Right cardiac atrium (tissue), 5 donors: ENCODE measurements around the gene POLH. TPM values are rescaled to one million over a fixed set of nuclear protein-coding genes. Genes with fewer than 3 reads are reported as not detected.

ENCODE experiments used
- ATAC-seq, 2 donors: fragments of 200-7000 bp; cut with Tn5 transposase; one replicate each; pipeline versions ENCODE4 v1.8.0 to v1.9.1; 2020; ENCODE audit warnings: moderate library complexity in 2 of 2, mild to moderate bottlenecking in 1 of 2
- DNase-seq, 3 donors: peaks; one replicate each; pipeline ENCODE4 v3.0.0-alpha.2; 2020
- H3K27ac ChIP-seq: one replicate; pipeline ENCODE4 v1.5.1; 2013; ENCODE audit warnings: mild to moderate bottlenecking, low read length, control low read depth, moderate library complexity
- H3K27me3 ChIP-seq: one replicate; pipeline ENCODE4 v1.6.1; 2013; ENCODE audit not compliant: control insufficient read depth, insufficient read depth
- H3K4me1 ChIP-seq: one replicate; pipeline ENCODE4 v1.6.1; 2013; ENCODE audit warnings: low read length; ENCODE audit not compliant: control insufficient read depth, insufficient read depth
- H3K4me3 ChIP-seq: one replicate; pipeline ENCODE4 v1.5.1; 2013; ENCODE audit warnings: low read length, control low read depth
- H3K9me3 ChIP-seq: one replicate; pipeline ENCODE4 v1.6.1; 2013; ENCODE audit warnings: low read length; ENCODE audit not compliant: control insufficient read depth
- WGBS: extraction: QIAGEN DNeasy Blood & Tissue Kit; methylation state at CpG from one replicate; pipeline ENCODE4 v1.1.7; 2013; 5-methylcytosine and 5-hydroxymethylcytosine counted together
- intact Hi-C, 4 donors: fragments of 100-400 bp; cut with DNase I; formaldehyde crosslinking; loops; one replicate each; pipeline versions ENCODE4 v1.11.0 to v1.14.0; 2022 to 2023
- polyA plus RNA-seq: library from polyadenylated mRNA; stranded (reverse); fragments of 200-250 nt; gene quantifications from one replicate; pipeline ENCODE4 v1.2.3, GENCODE V29; 2013
- total RNA-seq, 4 donors: library from RNA; stranded (reverse); fragmentation: NEBNext Ultra II Directional; extraction: Animal tissue kit (Norgen Biotek cat#: 25700); gene quantifications; one replicate each; pipeline ENCODE4 v1.2.1, GENCODE V29; 2021
- donor health status: healthy with polysubstance abuse.
- donor health status: DM: no; HTN: yes; CAD: no.
- donor health status: DM: no; HTN: no; CAD: no.
- donor health status: DM: no; HTN: yes; CAD: no; lungs with severe emphysema.
- donor health status: DM: yes; HTN: yes; CAD: no.

POLH gene
- total and polyA plus RNA-seq, 5 donors, result 3.1 to 9.4 (median 8.3) TPM

- H3K27ac ChIP-seq, result no peak overlapping the region
- intact Hi-C loops, result no loop called here
- H3K4me1 ChIP-seq, result no peaks in the 10 kb centered on the region
Measured at GRCh38 chr6:43604174-43604573, 28.2 kb downstream of the POLH start.

GRCh38 chr6:43606019-43606418 lies 30.0 kb downstream of the POLH start:
- DNase-seq, result no peak
- intact Hi-C loops, result no loop called here
- no peak overlapping the region for H3K27ac ChIP-seq
- H3K27me3 ChIP-seq, result no peaks in the 10 kb centered on the region
- no peaks in the 10 kb centered on the region for H3K4me1 ChIP-seq
- no peak for ATAC-seq
- H3K4me3 ChIP-seq, result no peak overlapping the region
- 84% methylated on average over 2 of the region's 2 CpGs for WGBS
- no peaks in the 10 kb centered on the region for H3K9me3 ChIP-seq

More at GRCh38 chr6:43604174-43604573, 28.2 kb downstream of the POLH start:
- no peaks in the 10 kb centered on the region for H3K27me3 ChIP-seq
- no peak overlapping the region for H3K4me3 ChIP-seq
- H3K9me3 ChIP-seq, result no peaks in the 10 kb centered on the region
- 95% methylated on average over 2 of the region's 2 CpGs for WGBS
- DNase-seq (no peak), ATAC-seq (no peak)

GRCh38 chr6:43608310-43608763 lies 32.4 kb downstream of the POLH start:
- Histone ChIP-seq H3K27ac (no peak overlapping the region), H3K4me1 (no peaks in the 10 kb centered on the region), H3K27me3 (no peaks in the 10 kb centered on the region), H3K4me3 (no peak overlapping the region), H3K9me3 (no peaks in the 10 kb centered on the region)
- intact Hi-C loops, result no loop called here
- ATAC-seq (peak; percentile 43 to 80), DNase-seq (peak in 2 of 3 donors; percentile 64 to 81)
- WGBS, result 6% methylated on average over 5 of the region's 5 CpGs

- DNase-seq, result no peak
- WGBS, result 50% methylated on average over 1 of the region's 1 CpG
- no peak for ATAC-seq
- intact Hi-C loops, result no loop called here
- no peaks in the 10 kb centered on the region for H3K4me1 ChIP-seq
- no peak overlapping the region for H3K27ac ChIP-seq
- H3K4me3 ChIP-seq, result no peak overlapping the region
- H3K27me3 ChIP-seq, result no peaks in the 10 kb centered on the region
- H3K9me3 ChIP-seq, result no peaks in the 10 kb centered on the region
Measured at GRCh38 chr6:43608807-43609206, 32.8 kb downstream of the POLH start.

GRCh38 chr6:43609402-43609801 lies 33.4 kb downstream of the POLH start:
- no peaks in the 10 kb centered on the region for H3K27me3 ChIP-seq
- DNase-seq (no peak), ATAC-seq (no peak)
- H3K4me1 ChIP-seq, result no peaks in the 10 kb centered on the region
- no peaks in the 10 kb centered on the region for H3K9me3 ChIP-seq
- no peak overlapping the region for H3K4me3 ChIP-seq
- no peak overlapping the region for H3K27ac ChIP-seq
- intact Hi-C loops, result no loop called here
- 96% methylated on average over 1 of the region's 1 CpG for WGBS

GRCh38 chr6:43610431-43610830 lies 34.4 kb downstream of the POLH start:
- ATAC-seq (no peak), DNase-seq (no peak)
- no peaks in the 10 kb centered on the region for H3K4me1 ChIP-seq
- intact Hi-C loops, result no loop called here
- H3K27ac ChIP-seq, result no peak overlapping the region
- WGBS, result 94% methylated on average over 5 of the region's 5 CpGs
- H3K9me3 ChIP-seq, result no peaks in the 10 kb centered on the region
- H3K27me3 ChIP-seq, result no peaks in the 10 kb centered on the region
- no peak overlapping the region for H3K4me3 ChIP-seq

- no peaks in the 10 kb centered on the region for H3K4me1 ChIP-seq
- H3K4me3 ChIP-seq, result no peak overlapping the region
- no peak for ATAC-seq
- intact Hi-C loops, result no loop called here
- H3K9me3 ChIP-seq, result no peaks in the 10 kb centered on the region
- DNase-seq, result no peak
- 94% methylated on average over 6 of the region's 6 CpGs for WGBS
- H3K27ac ChIP-seq, result no peak overlapping the region
- no peaks in the 10 kb centered on the region for H3K27me3 ChIP-seq
Measured at GRCh38 chr6:43613721-43614395, 37.9 kb downstream of the POLH start.

GRCh38 chr6:43614396-43614730 lies 38.4 kb downstream of the POLH start:
- H3K4me1 ChIP-seq, result no peaks in the 10 kb centered on the region
- intact Hi-C loops, result no loop called here
- H3K9me3 ChIP-seq, result no peaks in the 10 kb centered on the region
- no peak overlapping the region for H3K27ac ChIP-seq
- DNase-seq (no peak), ATAC-seq (no peak)
- no peak overlapping the region for H3K4me3 ChIP-seq
- no peaks in the 10 kb centered on the region for H3K27me3 ChIP-seq
- 83% methylated on average over 3 of the region's 3 CpGs for WGBS

GRCh38 chr6:43616725-43617472 lies 40.9 kb downstream of the POLH start:
- no peak for DNase-seq
- 94% methylated on average over 9 of the region's 9 CpGs for WGBS
- H3K27me3 ChIP-seq, result no peaks in the 10 kb centered on the region
- no peak for ATAC-seq
- no peaks in the 10 kb centered on the region for H3K4me1 ChIP-seq
- no peak overlapping the region for H3K27ac ChIP-seq
- no peaks in the 10 kb centered on the region for H3K9me3 ChIP-seq
- intact Hi-C loops, result no loop called here
- no peak overlapping the region for H3K4me3 ChIP-seq

- H3K4me3 ChIP-seq, result no peak overlapping the region
- DNase-seq, result peak in 1 of 3 donors; percentile 61
- no peaks in the 10 kb centered on the region for H3K4me1 ChIP-seq
- WGBS, result 91% methylated on average over 12 of the region's 12 CpGs
- H3K27ac ChIP-seq, result no peak overlapping the region
- intact Hi-C loops, result no loop called here
- peak in 1 of 2 donors; percentile 7 for ATAC-seq
- H3K27me3 ChIP-seq, result no peaks in the 10 kb centered on the region
- no peaks in the 10 kb centered on the region for H3K9me3 ChIP-seq
Measured at GRCh38 chr6:43621078-43621835, 45.3 kb downstream of the POLH start.

- 87% methylated on average over 10 of the region's 10 CpGs for WGBS
- ATAC-seq (no peak), DNase-seq (no peak)
- Histone ChIP-seq H3K27ac (no peak overlapping the region), H3K4me3 (no peak overlapping the region), H3K4me1 (no peaks in the 10 kb centered on the region), H3K27me3 (no peaks in the 10 kb centered on the region), H3K9me3 (no peaks in the 10 kb centered on the region)
- intact Hi-C loops, result no loop called here
Measured at GRCh38 chr6:43621836-43622180, 45.8 kb downstream of the POLH start.
